GM18499 (cell line): Measurements from ENCODE around the gene GSTO2.

Experiments used
- ATAC-seq: cut with Tn5 transposase; IDR thresholded peaks from one replicate; pipeline ENCODE4 v1.9.1; 2021; ENCODE audit warnings: moderate number of reproducible peaks; ENCODE audit not compliant: insufficient read depth, unreplicated experiment

The GSTO2 gene

GRCh38 chr10:104336821-104337467, 68.0 kb downstream of the GSTO2 start:
- peak; percentile 17 for ATAC-seq

- peak; percentile 26 for ATAC-seq
Measured at GRCh38 chr10:104337521-104337984, 68.6 kb downstream of the GSTO2 start.

- ATAC-seq, result peak; percentile 59
Measured at GRCh38 chr10:104337985-104338735, 69.2 kb downstream of the GSTO2 start, which contains the start of gene ITPRIP. ITPRIP (minus strand) TSS chr10:104338465; CDS start chr10:104316051, 22,414 bp downstream.

GRCh38 chr10:104339469-104340110, 70.6 kb downstream of the GSTO2 start:
- ATAC-seq, result no peak

- ATAC-seq, result no peak
Measured at GRCh38 chr10:104340111-104340526, 71.1 kb downstream of the GSTO2 start.

GRCh38 chr10:104340641-104341040, 71.7 kb downstream of the GSTO2 start:
- ATAC-seq, result no peak

- no peak for ATAC-seq
Measured at GRCh38 chr10:104342941-104343411, 74.0 kb downstream of the GSTO2 start.

- no peak for ATAC-seq
Measured at GRCh38 chr10:104344219-104344618, 75.2 kb downstream of the GSTO2 start.

- no peak for ATAC-seq
Measured at GRCh38 chr10:104345515-104345914, 76.5 kb downstream of the GSTO2 start.

GRCh38 chr10:104345941-104346340, 77.0 kb downstream of the GSTO2 start:
- ATAC-seq, result no peak

GRCh38 chr10:104347295-104348045, 78.5 kb downstream of the GSTO2 start:
- no peak for ATAC-seq

- ATAC-seq, result no peak
Measured at GRCh38 chr10:104348601-104349000, 79.6 kb downstream of the GSTO2 start.

GRCh38 chr10:104349623-104350126, 80.7 kb downstream of the GSTO2 start:
- ATAC-seq, result peak; percentile 48

GRCh38 chr10:104350127-104350635, 81.2 kb downstream of the GSTO2 start:
- peak; percentile 34 for ATAC-seq

GRCh38 chr10:104351061-104351702, 82.2 kb downstream of the GSTO2 start:
- ATAC-seq, result no peak

GRCh38 chr10:104351919-104352318, 82.9 kb downstream of the GSTO2 start:
- ATAC-seq, result peak; percentile 22

- peak; percentile 35 for ATAC-seq
Measured at GRCh38 chr10:104353325-104354048, 84.5 kb downstream of the GSTO2 start, which contains the start of gene CFAP58. CFAP58 (plus strand) TSS chr10:104353833; CDS start chr10:104353898, 65 bp downstream.
